ENCODE data around the gene MX1.

GRCh38 chr21:41490330-41490729 lies 64.3 kb downstream of the MX1 start:
- TF ChIP-seq CTCF (conservative IDR thresholded peaks at IDR 0.05): no peak
- no peak for TF ChIP-seq ZFX (IDR thresholded peaks at IDR 0.05)

All from C4-2B (cell line).